HG02623 (cell line): ENCODE results near the gene PGA3.
"Not testable (repeated sequence)": the region's sequence is repeated elsewhere in the genome, so short reads cannot be mapped to it uniquely, and the experiment has no call there.

Source experiments
- ATAC-seq: cut with Tn5 transposase; IDR thresholded peaks from one replicate; pipeline ENCODE4 v1.9.1; 2021; ENCODE audit warnings: moderate library complexity; ENCODE audit not compliant: unreplicated experiment

The PGA3 gene

DNA sequence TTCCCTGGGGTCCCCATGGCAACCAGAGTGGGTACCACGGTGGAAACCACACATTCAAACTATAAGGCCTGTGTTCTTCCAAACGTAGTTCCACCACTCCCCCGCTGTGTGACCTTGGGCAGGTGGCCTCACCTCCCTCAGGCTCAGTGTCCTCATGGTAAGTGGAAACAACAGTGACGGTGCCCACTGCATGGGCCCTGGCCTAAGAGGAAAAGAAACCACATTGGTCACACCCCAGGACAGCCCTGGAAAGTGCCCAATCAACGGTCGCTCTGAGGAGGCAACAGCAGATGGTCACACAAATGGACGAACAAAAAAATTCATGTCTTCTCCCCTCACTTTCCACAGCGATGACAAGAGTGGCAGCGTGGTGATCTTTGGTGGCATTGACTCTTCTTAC, 44.8 kb downstream of the PGA3 start:
- not testable (repeated sequence) for ATAC-seq

DNA sequence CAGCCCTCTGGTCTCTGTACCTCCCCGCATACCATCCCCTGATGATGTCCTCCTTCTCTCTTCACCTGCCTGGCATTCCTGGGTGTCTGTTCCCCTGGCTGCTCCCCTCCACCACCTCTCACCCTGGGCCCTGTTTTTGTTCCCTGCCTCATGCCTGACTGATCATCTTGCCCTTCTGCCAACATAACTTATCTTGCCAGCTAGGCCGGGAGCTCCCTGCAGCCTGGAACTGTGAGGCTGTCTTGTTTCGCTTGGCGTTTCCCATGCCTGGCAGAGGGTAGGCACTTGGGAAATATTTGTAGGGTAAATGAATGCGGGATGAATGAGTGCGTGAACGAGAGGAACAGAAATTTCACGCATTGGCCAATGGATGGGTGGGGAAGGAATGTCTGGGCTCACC, 45.9 kb downstream of the PGA3 start:
- ATAC-seq: not testable (repeated sequence)

DNA sequence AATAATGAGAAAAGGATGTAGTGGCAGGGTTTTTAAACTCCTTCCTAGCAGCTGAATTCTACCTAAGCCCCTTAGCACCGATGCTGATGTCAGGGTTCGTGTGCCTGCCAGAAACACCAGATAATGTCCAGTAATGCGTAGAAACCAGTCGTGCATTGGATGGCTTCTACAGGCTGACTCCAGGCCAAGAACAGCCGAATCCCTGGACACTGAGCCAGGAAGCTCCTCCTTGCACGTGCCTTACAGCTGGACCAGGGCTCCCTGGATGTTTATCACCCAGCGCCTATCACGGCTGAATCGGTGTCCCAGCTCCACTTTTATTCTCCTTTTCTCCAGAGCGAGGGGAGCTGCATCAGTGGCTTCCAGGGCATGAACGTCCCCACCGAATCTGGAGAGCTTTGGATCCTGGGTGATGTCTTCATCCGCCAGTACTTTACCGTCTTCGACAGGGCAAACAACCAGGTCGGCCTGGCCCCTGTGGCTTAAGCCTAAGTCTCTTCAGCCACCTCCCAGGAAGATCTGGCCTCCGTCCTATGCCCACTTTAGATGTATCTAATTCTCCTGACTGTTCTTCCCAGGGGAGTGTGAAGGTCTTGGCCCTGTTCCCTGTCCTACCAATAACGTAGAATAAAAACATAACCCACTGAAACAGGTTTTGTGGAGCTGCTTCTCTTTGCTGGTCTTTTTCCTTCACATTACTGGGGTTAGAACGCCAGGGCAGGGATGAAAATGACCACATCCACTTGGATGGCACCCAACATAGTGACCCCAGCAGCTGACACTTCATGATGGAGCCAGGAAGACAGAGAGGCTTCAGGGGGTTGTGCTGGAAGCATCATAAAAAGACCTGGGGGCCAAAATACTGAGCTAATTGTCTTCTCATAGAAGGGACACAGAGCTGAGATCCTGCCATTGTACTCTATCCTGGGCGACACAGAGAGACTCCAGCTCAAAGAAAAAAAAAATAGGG, 47.8 kb downstream of the PGA3 start:
- ATAC-seq: not testable (repeated sequence)

DNA sequence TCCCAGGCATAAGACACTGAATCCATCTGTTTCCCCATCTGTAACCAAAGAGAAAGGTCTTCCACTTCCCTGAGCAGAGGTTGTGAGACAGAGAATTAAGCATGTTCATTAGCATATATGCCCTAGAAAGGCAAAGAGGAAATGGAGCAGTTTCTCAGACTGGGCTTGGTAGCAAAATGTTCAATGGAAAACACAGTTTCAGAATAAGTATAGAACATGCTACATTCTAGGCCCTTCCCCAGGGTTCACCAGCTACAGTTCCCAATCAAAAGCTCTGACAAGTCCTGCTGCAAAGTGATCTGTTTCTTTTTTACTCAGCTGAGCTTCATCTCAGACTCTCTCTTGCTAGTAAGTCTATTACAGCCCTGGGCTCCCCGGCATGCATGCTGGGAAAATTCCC, 49.0 kb downstream of the PGA3 start:
- ATAC-seq: not testable (repeated sequence)

DNA sequence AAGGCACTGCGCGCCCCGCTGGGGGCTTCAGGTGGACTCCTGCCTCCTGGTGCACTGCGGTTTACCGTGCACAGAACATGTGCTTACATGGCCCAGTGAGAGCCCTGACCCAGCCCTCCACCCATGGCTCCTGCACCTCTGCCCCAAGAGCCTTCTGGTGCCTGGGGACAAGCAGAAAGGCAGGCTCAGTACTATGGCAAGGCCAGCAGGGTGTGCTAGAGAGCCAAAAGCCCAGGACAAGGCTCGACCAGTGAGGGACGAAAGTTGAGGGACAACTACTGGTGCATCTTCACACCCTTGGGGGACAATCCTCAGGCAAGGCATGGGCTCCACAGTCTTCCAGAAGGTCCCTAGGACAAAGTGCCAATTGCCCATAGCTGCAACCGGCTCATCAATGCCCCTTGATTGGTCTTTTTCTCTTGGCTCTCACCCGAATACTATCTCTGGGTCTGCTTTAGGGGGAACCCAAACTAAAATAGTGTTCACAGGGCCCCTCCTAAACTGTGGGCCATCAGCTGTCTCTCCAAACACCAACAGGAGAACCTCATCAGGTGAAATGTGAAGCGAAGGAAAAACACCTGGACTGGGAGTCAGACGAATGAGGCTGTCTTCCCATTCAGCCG, 51.2 kb downstream of the PGA3 start:
- no peak for ATAC-seq

DNA sequence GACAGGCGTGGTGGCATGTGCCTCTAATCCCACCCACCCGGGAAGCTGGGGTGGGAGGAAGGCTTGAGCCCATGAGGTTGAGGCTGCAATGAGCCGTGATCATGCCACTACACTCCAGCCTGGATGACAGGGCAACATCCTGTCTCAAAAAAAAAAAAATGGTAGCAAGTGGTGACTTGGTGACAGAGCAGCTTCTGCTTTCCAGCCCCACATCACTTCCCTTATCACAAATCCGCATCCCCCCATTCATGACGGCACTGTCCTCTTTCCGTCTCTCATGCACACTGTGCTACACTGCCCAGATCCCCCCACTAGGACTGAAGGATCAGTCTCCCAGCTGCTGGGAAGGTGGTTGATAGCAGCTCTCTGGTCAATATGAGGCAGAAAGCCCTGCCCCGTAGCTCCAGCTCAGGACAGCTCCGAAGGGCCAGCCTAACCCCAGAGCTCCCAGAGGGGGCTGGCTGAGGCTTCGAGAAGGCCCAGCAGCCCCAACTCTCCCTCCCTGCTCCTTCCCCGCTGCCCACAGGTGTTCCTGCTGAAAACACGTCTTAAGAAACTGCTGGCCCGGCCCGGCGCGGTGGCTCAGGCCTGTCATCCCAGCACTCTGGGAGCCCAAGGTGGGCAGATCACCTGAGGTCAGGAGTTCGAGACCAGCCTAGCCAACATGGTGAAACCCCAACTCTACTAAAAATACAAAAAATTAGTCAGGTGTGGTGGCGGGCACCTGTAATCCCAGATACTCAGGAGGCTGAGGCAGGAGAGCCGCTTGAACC, 53.6 kb downstream of the PGA3 start:
- no peak for ATAC-seq

DNA sequence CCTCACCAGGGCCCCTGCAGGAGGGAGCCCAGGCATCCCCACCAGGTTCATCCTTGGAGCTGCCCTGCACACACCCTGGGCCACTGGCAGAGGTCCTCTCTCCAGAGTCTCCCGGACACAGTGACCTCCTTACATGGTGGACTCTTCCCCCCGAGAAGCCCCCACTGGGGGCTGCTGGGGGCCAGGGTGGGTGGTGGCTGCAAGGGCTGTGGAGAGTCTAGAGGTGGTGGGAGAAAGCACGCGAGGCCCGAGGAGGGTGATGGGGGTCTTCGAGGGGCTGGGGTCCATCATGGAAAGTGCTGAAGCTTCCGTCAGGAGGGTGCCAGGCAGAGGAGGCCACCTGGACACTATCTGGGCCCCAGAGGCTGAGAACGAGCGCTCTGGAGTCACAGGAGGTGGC, 55.2 kb downstream of the PGA3 start:
- ATAC-seq: no peak

DNA sequence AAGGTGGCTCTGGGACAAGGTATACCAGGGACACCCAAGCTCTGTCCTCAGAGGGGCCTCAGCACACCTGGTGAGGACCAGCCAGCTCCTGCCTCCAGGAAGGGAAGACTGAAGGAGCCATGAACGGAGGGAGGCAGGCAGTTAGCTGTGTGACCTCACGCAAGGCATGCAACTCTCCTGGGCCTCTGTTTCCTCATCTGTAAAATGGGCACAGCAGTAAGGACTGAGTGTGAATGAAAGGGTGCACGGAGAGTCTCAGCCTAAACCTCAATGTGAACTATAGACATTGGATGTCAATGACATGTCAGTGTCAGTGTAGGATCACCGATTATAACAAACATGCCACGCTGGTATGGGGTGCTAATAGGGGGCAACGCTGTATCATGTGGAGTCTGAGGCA, 56.0 kb downstream of the PGA3 start:
- ATAC-seq: no peak
